B cell (primary cell): ENCODE results near the gene CASP12. TPM values are rescaled to one million over a fixed set of nuclear protein-coding genes. Genes with fewer than 3 reads are reported as not detected.

ENCODE experiments used
- ATAC-seq: fragments of 200-7000 bp; cut with Tn5 transposase; one replicate; pipeline ENCODE4 v1.10.0; 2021; ENCODE audit warnings: low read depth, mild to moderate bottlenecking, moderate number of reproducible peaks, moderate library complexity
- CTCF ChIA-PET: fragments of 350-600 bp; sonication (Branson Sonifier 250); formaldehyde crosslinking; loops from one replicate; lab custom pipeline; 2021; ENCODE audit warnings: antibody characterized with exemption, inconsistent platforms; lab: Charles Lee
- POLR2A ChIA-PET: fragments of 350-600 bp; sonication (Branson Sonifier 250); formaldehyde crosslinking; loops from one replicate; lab custom pipeline; 2021; ENCODE audit warnings: antibody characterized with exemption; lab: Charles Lee
- DNase-seq: peaks from one replicate; pipeline ENCODE4 v3.0.0; 2013
- H2AFZ ChIP-seq: 2 replicates; pipeline ENCODE4 v1.6.1; 2012; ENCODE audit warnings: mild to moderate bottlenecking, low read depth, low read length; ENCODE audit not compliant: insufficient read depth, poor library complexity, severe bottlenecking
- H3K27ac ChIP-seq, 2 donors: 1 replicate in 1 of 2; 2 replicates in 1 of 2; pipeline ENCODE4 v1.5.1; 2012 to 2013; ENCODE audit warnings: low read length in 2 of 2, mild to moderate bottlenecking in 2 of 2, moderate library complexity in 1 of 2
- H3K27me3 ChIP-seq, 4 experiments: fragments of 200-600 bp in 1 of 4; sonication (generic) in 1 of 4; replicated peaks in 1 of 4; 1 replicate in 2 of 4; 2 replicates in 2 of 4; pipeline versions ENCODE4 v1.6.1 to v1.7.0; 2013 to 2016; ENCODE audit warnings: low read length in 3 of 4, mild to moderate bottlenecking in 2 of 4, mixed read lengths in 1 of 4, moderate library complexity in 1 of 4; ENCODE audit not compliant: insufficient read depth in 4 of 4, control insufficient read depth in 3 of 4; ENCODE audit errors: control extremely low read depth in 1 of 4
- H3K36me3 ChIP-seq, 2 experiments: replicated peaks in 1 of 2; 1 replicate in 1 of 2; 2 replicates in 1 of 2; pipeline versions ENCODE4 v1.6.1 to v1.7.1; 2013; ENCODE audit warnings: low read length in 1 of 2; ENCODE audit not compliant: insufficient read depth in 2 of 2, control insufficient read depth in 1 of 2; ENCODE audit errors: control extremely low read depth in 1 of 2, extremely low read depth in 1 of 2
- H3K4me1 ChIP-seq, 2 donors: fragments of 200-600 bp in 1 of 2; sonication (generic) in 1 of 2; 1 replicate in 1 of 2; 2 replicates in 1 of 2; pipeline versions ENCODE4 v1.5.1 to v1.6.1; 2013 to 2017; ENCODE audit warnings: low read length in 2 of 2; ENCODE audit not compliant: control insufficient read depth in 2 of 2, insufficient read depth in 2 of 2
- H3K4me2 ChIP-seq: replicated peaks from 2 replicates; pipeline ENCODE3; 2012; ENCODE audit warnings: mild to moderate bottlenecking, low read depth, low read length; ENCODE audit not compliant: poor library complexity, severe bottlenecking
- H3K4me3 ChIP-seq, 5 experiments: fragments of 200-600 bp in 1 of 5; sonication (generic) in 1 of 5; 1 replicate in 3 of 5; 2 replicates in 2 of 5; pipeline versions ENCODE4 v1.5.1 to v1.7.0; 2011 to 2016; ENCODE audit warnings: low read length in 4 of 5, mild to moderate bottlenecking in 4 of 5, low read depth in 2 of 5, control low read depth in 1 of 5, moderate library complexity in 1 of 5; ENCODE audit not compliant: insufficient read depth in 1 of 5; ENCODE audit errors: control extremely low read depth in 1 of 5, extremely low read depth in 1 of 5
- H3K79me2 ChIP-seq: fragments of 200-600 bp; sonication (generic); one replicate; pipeline ENCODE4 v1.6.0; 2016; ENCODE audit warnings: low read length; ENCODE audit not compliant: control insufficient read depth, insufficient read depth
- H3K9ac ChIP-seq: fragments of 200-600 bp; sonication (generic); 2 replicates; pipeline ENCODE4 v1.6.1; 2017; ENCODE audit warnings: mild to moderate bottlenecking, low read length, moderate library complexity
- H3K9me3 ChIP-seq, 3 donors: one replicate each; pipeline versions ENCODE4 v1.6.1 to v1.7.1; 2013; ENCODE audit warnings: low read length in 2 of 3; ENCODE audit not compliant: control insufficient read depth in 2 of 3, insufficient read depth in 1 of 3; ENCODE audit errors: control extremely low read depth in 1 of 3
- H4K20me1 ChIP-seq: 2 replicates; pipeline ENCODE4 v1.6.0; 2012; ENCODE audit warnings: mild to moderate bottlenecking, low read length; ENCODE audit not compliant: insufficient read depth, control insufficient read depth, poor library complexity, severe bottlenecking
- H3K27ac Mint-ChIP-seq: one replicate; pipeline ENCODE4 v1.8.0; 2021; ENCODE audit warnings: mixed read lengths
- H3K27me3 Mint-ChIP-seq: one replicate; pipeline ENCODE4 v1.8.0; 2021; ENCODE audit warnings: mixed read lengths
- H3K4me1 Mint-ChIP-seq: one replicate; pipeline ENCODE4 v1.8.0; 2021; ENCODE audit warnings: mixed read lengths
- H3K4me3 Mint-ChIP-seq: one replicate; pipeline ENCODE4 v1.8.0; 2021; ENCODE audit warnings: mixed read lengths
- H3K9me3 Mint-ChIP-seq: one replicate; pipeline ENCODE4 v1.8.0; 2022; ENCODE audit warnings: mixed read lengths; ENCODE audit not compliant: insufficient read depth
- EZH2 ChIP-seq: IDR thresholded peaks from 2 replicates; pipeline ENCODE4 v1.6.1; 2012; ENCODE audit warnings: borderline replicate concordance, low read depth, mild to moderate bottlenecking, moderate library complexity, low read length; ENCODE audit not compliant: insufficient read depth, poor library complexity, severe bottlenecking
- WGBS: methylation state at CpG from one replicate; pipeline ENCODE4 v1.1.5; 2013; ENCODE audit warnings: missing lambda C conversion rate; ENCODE audit not compliant: insufficient coverage; 5-methylcytosine and 5-hydroxymethylcytosine counted together
- intact Hi-C: fragments of 100-400 bp; cut with micrococcal nuclease; formaldehyde crosslinking; loops from one replicate; pipeline ENCODE4 v1.10.0; 2022
- polyA plus RNA-seq: library from polyadenylated mRNA; depleted of rRNA; stranded (reverse); fragments of >200 nt; gene quantifications from 2 replicates; pipeline ENCODE4 v1.2.3, GENCODE V29; 2012
- total RNA-seq, 2 donors: library from RNA; stranded (reverse); fragments of 120-200 nt in 1 of 2; gene quantifications; 1 replicate in 1 of 2; 2 replicates in 1 of 2; pipeline versions ENCODE4 v1.2.3 to v1.2.4, GENCODE V29; 2013 to 2022
- TF ChIP-seq, protein P1 (sequence below): fragments of 200-600 bp; IDR thresholded peaks from one replicate; pipeline ENCODE4 v1.8.0; 2022; ENCODE audit warnings: antibody characterized with exemption, mild to moderate bottlenecking

Gene CASP12
- total and polyA plus RNA-seq, 2 donors (not counting 1 experiment from before 2014, with no cell fraction given) = 0.09 TPM; not detected in 1

DNA sequence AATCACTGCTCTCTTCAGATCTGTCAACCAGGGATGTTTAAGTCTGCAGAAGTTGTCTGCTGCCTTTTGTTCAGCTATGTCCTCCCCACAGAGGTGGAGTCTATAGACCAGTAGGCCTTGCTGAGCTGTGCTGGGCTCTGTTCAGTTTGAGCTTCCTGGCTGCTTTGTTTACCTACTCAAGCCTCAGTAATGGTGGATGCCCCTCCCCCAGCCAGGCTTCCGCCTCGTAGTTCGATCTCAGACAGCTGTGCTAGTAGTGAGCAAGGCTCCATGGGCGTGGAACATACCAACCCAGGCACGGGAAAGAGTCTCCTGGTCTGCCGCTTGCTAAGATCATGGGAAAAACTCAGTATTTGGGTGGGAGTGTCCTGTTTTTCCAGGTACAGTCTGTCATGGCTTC, 27.6 kb upstream of the CASP12 start:
- no peak for DNase-seq
- TF ChIP-seq, protein P1, sequence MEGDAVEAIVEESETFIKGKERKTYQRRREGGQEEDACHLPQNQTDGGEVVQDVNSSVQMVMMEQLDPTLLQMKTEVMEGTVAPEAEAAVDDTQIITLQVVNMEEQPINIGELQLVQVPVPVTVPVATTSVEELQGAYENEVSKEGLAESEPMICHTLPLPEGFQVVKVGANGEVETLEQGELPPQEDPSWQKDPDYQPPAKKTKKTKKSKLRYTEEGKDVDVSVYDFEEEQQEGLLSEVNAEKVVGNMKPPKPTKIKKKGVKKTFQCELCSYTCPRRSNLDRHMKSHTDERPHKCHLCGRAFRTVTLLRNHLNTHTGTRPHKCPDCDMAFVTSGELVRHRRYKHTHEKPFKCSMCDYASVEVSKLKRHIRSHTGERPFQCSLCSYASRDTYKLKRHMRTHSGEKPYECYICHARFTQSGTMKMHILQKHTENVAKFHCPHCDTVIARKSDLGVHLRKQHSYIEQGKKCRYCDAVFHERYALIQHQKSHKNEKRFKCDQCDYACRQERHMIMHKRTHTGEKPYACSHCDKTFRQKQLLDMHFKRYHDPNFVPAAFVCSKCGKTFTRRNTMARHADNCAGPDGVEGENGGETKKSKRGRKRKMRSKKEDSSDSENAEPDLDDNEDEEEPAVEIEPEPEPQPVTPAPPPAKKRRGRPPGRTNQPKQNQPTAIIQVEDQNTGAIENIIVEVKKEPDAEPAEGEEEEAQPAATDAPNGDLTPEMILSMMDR = no peak
- no peak for TF ChIP-seq EZH2
- no peaks in the 10 kb centered on the region for H3K36me3 ChIP-seq
- H3K4me3 Mint-ChIP-seq = no peak overlapping the region
- no peak overlapping the region for H3K27ac ChIP-seq
- no peak overlapping the region for H3K4me3 ChIP-seq
- no peak overlapping the region for H3K4me2 ChIP-seq
- POLR2A ChIA-PET = no interaction called here
- H4K20me1 ChIP-seq = no peaks in the 10 kb centered on the region
- peaks cover 25% of the 10 kb centered on the region for H3K9me3 Mint-ChIP-seq
- WGBS = 96% methylated on average over 6 of the region's 6 CpGs
- peaks cover 14 to 15% of the 10 kb centered on the region in 2 donors for H3K4me1 ChIP-seq
- no peak for ATAC-seq
- peaks cover 48% of the 10 kb centered on the region for H3K4me1 Mint-ChIP-seq
- no peaks in the 10 kb centered on the region for H3K79me2 ChIP-seq
- H2AFZ ChIP-seq = no peak overlapping the region
- no peaks in the 10 kb centered on the region for H3K27me3 ChIP-seq
- intact Hi-C loops = no loop called here
- H3K9ac ChIP-seq = no peak overlapping the region
- peaks cover 0 to 7% (median 3%) of the 10 kb centered on the region in 3 donors for H3K9me3 ChIP-seq
- no peaks in the 10 kb centered on the region for H3K27me3 Mint-ChIP-seq
- CTCF ChIA-PET = interaction anchor here (1.5 kb wide), 1 partner anchor 15 kb away, joined by 3 read pairs; no protein-coding TSS in a partner anchor
- H3K27ac Mint-ChIP-seq = no peak overlapping the region

DNA sequence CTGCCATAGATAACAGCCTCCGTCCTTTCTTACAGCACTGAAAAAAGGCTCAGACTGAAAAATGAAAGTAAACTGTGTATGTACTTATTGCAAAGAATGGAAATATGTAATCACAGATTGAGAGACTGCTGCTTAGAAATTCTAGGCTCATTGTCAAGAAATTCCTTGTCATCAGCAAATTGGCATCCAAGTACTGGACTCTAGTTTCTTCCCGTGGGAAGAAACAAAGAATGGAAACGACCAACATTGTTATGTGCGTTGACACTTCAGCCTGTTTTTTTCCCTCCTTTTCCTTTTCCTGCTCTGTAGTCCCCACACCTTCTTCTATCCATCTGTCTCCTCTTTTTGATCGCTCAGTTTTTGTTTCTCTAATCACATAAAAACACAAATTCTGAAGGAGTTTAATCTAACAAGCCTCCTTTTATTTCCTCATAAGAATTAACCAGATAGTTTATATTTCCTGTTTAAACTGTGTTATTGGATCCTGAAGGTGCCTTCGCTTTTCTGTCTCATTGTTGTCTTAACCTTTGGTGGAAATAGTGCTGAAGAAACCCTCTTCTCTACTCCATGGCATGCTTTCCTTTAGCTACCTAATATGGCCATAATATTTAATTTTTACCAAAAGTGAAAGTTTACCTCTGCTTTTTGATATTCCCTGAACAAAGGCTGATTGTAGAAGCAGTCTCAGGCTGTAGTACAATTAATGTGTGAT, 20.0 kb upstream of the CASP12 start:
- H3K4me3 ChIP-seq = peak overlapping the region; percentile 42 to 75 (median 58)
- WGBS = 0% methylated on average over 3 of the region's 6 CpGs
- no peaks in the 10 kb centered on the region for H3K36me3 ChIP-seq
- DNase-seq (peak; percentile 45), ATAC-seq (peak; percentile 61)
- no peaks in the 10 kb centered on the region for H3K27me3 ChIP-seq
- intact Hi-C loops = loop anchor here (5.0 to 10.0 kb wide), 3 partner anchors 36 to 63 kb away; partner anchors contain the start of gene CASP4
- ChIA-PET POLR2A (no interaction called here), CTCF (no interaction called here)
- H4K20me1 ChIP-seq = no peaks in the 10 kb centered on the region
- peak overlapping the region; percentile 89 for H3K4me3 Mint-ChIP-seq
- peak overlapping the region; percentile 62 to 90 for H3K27ac ChIP-seq
- peak overlapping the region; percentile 83 for H3K9ac ChIP-seq
- no peaks in the 10 kb centered on the region for H3K27me3 Mint-ChIP-seq
- no peaks in the 10 kb centered on the region for H3K9me3 ChIP-seq
- no peaks in the 10 kb centered on the region for H3K9me3 Mint-ChIP-seq
- peak overlapping the region; percentile 73 for H3K4me2 ChIP-seq
- H2AFZ ChIP-seq = peak overlapping the region; percentile 83
- peaks cover 29 to 48% of the 10 kb centered on the region in 2 donors for H3K4me1 ChIP-seq
- H3K4me1 Mint-ChIP-seq = peaks cover 68% of the 10 kb centered on the region
- TF ChIP-seq EZH2 = no peak
- TF ChIP-seq, protein P1 = no peak
- H3K27ac Mint-ChIP-seq = peak overlapping the region; percentile 86
- peaks cover 12% of the 10 kb centered on the region for H3K79me2 ChIP-seq
